AG08395 (cell line): Measurements from ENCODE around the gene MCU.
"Not testable (repeated sequence)": the region's sequence is repeated elsewhere in the genome, so short reads cannot be mapped to it uniquely, and the experiment has no call there.

Experiments used
- DNase-seq: peaks from one replicate; pipeline ENCODE4 v3.0.0; 2012; ENCODE audit warnings: mixed read lengths, low spot score

MCU gene

DNA sequence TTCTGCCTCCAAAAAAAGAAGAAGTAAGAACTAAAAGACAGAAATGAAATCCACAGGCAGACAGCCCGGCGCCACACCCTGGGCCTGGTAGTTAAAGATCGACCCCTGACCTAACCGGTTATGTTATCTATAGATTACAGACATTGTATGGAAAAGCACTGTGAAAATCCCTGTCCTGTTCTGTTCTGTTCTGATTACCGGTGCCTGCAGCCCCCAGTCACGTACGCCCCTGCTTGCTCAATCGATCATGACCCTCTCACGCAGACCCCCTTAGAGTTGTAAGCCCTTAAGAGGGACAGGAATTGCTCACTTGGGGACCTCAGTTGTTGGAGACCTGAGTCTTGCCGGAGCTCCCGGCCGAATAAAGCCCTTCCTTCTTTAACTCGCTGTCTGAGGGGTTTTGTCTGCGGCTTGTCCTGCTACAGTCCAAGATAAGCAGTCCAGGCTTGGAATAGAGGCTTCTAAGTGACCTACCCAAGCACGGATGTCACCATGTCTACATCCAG is 212.1 kb downstream of the MCU start:
- not testable (repeated sequence) for DNase-seq

DNA sequence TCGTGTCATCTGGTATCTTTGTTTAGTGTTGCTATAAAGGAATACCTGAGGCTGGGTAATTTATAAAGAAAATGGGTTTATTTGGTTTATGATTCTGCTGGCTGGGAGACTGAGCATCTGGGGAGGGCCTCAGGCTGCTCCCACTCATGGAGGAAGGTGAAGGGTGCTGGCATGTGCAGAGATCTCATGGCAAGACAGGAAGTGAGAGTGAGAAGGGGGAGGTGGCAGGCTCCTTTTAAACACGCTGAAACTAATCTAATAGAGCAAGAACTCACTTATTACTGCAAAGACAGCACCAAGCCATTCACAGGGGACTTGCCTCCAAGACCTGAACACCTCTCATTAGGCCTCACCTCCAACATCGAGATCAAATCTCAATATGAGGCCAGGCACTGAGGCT is 212.9 kb downstream of the MCU start:
- DNase-seq: no peak

DNA sequence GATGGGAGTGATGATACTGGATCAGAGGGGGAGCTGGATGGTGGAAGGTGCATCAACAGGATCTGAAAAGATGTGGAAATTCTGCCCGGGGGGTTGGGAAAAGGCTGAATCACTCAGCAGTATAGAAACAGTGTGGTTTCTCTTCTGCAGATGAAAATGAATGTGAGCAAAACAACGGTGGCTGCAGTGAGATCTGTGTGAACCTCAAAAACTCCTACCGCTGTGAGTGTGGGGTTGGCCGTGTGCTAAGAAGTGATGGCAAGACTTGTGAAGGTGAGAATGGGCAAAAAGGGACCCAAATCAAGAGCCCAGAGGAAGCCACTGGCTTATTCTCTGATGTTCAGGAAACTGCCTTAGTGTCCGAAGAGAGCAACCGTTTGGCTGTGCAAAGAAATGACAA is 214.5 kb downstream of the MCU start:
- DNase-seq: no peak

DNA sequence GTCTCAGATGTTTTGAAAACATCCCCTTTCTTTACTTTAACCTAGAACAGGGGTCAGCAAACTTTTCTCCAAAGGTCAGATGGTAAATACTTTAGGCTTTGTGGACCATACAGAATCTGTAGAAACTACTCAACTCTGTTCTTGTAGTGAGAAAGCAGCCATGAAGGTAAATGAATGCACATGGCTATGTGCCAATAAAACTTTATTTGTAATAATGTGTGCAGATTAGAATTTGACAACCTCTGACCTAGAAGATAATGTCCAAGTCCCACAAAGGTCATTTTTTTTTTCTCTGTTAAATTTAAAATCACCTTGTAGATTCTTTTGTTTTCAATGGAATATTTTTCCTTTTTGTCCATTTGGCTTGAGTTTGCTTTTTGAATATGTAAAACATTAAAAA is 218.8 kb downstream of the MCU start:
- DNase-seq: no peak

DNA sequence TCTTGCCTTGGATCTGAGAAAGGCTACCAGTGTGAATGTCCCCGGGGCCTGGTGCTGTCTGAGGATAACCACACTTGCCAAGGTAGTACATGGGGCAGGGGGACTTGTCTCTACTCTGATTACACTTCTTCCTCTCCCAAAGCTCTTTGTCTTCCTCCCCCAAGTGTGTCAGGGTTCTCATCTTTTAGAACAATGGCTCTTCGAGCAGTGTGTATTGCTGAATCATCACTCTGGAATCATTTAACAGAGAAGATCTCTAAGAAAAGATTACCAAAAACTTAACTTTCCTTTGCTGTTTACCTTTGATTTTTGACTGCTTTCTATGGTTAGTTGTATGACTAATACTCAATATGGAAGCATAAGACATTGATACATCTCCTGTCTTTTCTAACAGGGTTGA is 219.8 kb downstream of the MCU start:
- DNase-seq: no peak

DNA sequence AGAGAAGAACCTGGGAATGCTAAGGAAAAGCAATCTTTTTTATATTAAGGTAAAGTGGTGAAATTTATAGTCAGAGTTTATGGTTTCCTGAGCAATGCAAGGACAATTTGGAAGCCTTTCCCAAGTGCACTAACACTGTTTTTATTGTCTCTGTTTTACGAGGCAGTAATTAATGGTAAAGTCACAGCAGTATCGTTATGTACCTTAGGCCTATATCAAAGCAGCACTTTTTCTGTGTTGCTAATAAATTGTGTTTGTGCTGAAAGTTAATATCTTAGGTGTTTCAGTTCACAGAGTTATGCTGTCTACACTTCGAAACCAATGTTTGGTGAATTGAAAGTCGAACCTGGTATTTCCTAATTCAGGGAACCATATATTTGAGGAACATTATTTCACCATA is 220.8 kb downstream of the MCU start:
- no peak for DNase-seq

DNA sequence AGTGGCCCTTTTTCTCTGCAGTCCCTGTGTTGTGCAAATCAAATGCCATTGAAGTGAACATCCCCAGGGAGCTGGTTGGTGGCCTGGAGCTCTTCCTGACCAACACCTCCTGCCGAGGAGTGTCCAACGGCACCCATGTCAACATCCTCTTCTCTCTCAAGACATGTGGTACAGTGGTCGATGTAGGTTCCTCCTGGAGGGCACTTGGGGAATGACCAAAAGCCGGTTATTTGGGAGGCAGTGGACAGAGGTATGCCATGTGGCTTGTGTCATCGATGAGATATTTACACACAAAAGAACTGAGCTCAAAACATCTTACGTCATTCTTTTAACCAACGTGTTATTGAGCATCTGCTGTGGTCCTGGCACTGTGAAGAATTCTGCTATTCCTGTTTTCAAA is 221.3 kb downstream of the MCU start:
- DNase-seq: no peak

DNA sequence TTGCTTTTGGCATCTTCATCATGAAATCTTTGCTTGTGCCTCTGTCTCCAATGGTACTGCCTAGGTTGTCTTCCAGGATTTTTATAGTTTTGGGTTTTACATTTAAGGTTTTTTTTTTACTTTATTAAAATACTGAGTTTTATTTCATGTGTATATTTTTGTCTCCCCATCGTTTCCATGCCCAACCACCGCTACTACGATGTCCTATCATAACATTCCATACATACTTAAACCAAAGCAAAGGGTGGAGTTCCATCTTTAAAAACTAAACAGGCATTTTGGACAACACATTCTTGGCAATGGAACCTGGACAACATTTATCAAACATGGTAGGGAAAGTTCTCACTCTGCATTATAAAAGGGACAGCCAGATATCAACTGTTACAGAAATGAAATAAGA is 225.3 kb downstream of the MCU start:
- not testable (repeated sequence) for DNase-seq

DNA sequence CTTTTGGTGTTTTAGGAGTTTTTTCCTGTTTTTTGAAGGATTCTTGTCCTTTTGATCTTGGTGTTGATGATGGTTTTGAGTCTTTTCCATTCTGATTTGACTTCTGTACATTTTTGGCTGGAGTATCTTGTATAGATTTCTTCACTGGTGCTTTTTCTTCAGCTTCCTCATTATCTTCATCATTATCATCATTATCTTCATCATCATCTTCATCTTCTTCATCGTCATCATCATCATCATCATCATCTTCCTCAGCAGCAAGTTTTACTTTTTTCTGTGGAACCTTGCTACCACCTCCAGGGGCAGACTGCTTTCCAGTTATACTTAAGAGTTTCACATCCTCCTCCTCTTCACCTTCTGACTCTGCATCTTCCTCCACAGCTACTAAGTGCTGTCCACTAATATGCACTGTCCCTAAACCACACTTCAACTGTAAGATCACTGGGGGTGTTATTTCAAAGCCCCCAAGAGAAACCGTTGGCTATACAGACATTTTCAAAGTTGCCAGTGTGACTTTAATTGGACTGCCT is 225.9 kb downstream of the MCU start:
- not testable (repeated sequence) for DNase-seq

DNA sequence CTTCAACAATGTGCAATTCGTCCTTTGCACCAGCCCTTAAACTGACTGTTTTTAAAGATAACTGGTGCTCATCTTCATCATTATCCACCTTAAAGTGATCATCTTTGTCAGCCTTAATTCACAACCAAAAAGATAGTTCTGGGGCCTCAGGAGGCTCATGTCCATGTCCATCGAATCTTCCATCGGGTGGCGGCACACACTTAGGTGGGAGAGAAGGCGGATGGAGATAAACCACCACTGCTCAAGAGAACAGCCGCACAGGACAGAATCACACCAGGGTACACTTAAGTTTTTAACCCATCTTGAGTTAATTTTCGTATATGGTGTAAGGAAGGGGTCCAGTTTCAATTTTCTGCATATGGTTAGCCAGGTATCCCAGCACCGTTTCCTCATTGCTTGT is 226.4 kb downstream of the MCU start:
- DNase-seq: no peak

DNA sequence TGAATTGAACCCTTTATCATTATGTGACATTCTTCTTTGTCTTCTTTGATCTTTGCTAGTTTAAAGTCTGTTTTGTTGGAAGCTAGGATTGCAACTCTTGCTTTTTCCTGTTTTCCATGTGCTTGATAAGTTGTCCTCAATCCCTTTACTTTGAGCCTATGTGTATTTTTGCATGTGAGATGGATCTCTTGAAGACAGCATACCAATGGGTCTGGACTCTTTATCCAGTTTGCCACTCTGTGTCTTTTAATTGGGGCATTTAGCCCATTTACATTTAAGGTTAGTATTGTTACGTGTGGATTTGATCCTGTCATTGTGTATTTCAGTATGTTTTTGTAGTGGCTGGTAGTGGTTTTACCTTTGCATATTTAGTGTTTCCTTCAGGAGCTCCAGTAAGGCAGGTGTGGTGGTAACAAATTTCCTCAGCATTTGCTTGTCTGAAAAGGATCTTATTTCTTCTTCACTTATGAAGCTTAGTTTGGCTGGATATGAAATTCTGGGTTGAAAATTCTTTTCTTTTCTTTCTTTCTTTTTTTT is 229.3 kb downstream of the MCU start:
- not testable (repeated sequence) for DNase-seq

DNA sequence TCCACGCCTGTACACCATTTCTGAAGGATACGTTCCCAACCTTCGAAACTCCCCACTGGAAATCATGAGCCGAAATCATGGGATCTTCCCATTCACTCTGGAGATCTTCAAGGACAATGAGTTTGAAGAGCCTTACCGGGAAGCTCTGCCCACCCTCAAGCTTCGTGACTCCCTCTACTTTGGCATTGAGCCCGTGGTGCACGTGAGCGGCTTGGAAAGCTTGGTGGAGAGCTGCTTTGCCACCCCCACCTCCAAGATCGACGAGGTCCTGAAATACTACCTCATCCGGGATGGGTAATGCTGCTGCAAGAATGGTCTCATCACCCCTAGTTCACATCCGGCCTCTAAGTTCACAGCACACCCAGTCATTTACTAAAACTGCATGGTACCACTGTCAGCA is 232.4 kb downstream of the MCU start:
- no peak for DNase-seq

DNA sequence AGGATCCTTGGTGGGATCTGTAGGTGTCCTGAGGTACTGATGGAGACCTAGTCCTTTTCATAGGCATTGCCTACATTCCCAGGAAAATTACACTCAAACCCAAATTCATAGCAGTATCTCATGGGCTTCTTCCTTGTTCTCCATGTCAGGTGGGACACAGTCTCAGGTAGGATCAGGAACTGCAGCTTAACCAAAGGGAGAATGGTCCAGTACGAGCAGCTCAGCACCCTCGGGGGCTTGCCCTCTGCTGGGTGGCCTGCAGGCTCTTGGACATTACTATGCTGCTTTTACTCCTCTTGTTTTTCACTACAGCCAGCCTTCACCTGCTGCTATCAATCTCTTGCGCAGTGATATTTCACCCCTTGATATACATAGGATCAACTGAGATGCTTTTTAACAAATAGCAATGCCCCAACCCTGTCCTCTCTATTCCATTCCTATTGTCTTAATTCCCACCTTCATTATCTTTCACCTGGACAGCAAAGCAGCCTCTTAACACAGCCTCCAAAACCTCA is 234.1 kb downstream of the MCU start:
- no peak for DNase-seq

DNA sequence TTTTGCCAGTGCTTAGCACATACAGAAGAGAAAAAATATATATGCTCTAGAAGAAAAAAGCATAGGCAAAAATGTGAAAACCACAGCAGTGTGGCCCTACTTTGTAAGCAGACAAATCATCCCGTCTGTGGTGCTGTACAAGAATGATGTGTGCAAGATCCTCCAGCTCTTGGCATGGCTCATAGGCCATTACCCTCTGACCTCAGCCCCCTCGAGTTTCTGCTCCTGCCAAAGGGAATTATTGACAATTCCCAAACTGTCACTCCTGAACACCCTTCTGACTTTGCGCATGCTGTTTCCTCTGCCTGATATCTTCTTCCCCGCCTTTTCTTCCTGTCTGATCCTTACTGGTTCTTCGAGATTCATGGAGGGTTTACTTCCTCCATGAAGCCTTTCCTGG is 235.5 kb downstream of the MCU start:
- no peak for DNase-seq

DNA sequence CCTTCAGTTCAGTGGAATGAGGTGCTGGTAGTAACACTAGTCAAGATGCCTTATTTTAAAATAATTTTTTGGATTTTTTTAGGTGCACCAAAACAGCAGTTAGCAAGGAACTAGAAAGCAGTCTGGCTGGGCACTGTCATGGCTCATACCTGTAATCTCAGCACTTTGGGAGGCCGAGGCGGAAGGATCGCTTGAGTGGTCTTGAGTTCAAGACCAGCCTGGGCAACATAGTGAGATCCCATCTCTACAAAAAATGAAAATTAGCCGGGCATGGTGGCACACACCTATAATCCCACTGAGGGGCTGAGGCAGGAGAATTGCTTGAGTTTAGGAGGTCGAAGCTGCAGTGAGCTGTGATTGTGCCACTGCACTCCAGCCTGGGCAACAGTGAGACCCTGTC is 236.9 kb downstream of the MCU start:
- DNase-seq: no peak

DNA sequence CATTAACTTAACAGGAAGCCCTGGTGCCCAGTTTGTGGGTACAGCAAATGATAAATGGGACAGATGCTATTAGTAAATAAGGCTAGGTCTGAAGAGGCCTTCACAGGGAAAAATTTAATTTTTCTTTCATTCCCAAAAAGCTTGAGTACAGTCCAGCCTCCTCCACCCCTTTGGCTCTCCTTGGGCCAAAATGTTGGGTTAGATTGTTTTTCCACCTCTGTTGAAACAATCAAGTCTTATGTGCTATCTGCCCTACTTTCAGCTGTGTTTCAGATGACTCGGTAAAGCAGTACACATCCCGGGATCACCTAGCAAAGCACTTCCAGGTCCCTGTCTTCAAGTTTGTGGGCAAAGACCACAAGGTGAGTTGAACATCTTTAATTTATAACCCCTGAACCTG is 238.3 kb downstream of the MCU start:
- DNase-seq: no peak

DNA sequence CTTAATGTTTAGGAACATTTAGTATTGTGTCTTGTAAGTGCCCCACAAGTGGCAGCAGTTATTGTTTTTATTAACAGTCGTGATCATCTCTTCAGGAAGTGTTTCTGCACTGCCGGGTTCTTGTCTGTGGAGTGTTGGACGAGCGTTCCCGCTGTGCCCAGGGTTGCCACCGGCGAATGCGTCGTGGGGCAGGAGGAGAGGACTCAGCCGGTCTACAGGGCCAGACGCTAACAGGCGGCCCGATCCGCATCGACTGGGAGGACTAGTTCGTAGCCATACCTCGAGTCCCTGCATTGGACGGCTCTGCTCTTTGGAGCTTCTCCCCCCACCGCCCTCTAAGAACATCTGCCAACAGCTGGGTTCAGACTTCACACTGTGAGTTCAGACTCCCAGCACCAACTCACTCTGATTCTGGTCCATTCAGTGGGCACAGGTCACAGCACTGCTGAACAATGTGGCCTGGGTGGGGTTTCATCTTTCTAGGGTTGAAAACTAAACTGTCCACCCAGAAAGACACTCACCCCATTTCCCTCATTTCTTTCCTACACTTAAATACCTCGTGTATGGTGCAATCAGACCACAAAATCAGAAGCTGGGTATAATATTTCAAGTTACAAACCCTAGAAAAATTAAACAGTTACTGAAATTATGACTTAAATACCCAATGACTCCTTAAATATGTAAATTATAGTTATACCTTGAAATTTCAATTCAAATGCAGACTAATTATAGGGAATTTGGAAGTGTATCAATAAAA is 240.5 kb downstream of the MCU start:
- no peak for DNase-seq

DNA sequence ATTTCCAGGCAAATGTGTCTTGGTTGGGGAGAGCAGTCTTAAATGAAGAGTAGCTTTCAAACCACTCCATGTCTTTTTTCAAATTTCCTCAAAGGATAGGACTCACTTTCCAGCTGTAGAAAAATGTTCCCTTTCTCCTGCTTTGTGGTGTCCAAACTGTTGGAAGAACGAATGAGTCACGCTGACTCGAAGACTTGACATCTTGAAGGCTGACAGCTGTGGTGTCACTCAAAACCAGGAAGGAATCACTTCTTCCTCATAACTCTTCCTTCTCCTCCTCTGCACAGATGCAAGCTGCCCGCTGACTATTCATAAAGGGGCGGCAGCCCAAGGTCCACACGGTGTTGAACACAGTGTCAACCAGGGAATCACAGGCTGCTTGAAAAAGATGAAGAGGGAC is 243.4 kb downstream of the MCU start:
- no peak for DNase-seq
